ENCODE results near the gene IQCF2.
"Not testable (repeated sequence)": the region's sequence is repeated elsewhere in the genome, so short reads cannot be mapped to it uniquely, and the experiment has no call there.

Gene IQCF2

GRCh38 chr3:51860703-51861665, at the start of gene IQCF2:
Gene IQCF2 (plus strand): TSS chr3:51861615. CDS start chr3:51861667, 52 bp downstream.
- DNase-seq: no peak

- no peak for DNase-seq
These were observed 47.9 kb upstream of the IQCF2 start for GRCh38 chr3:51813539-51813938.

GRCh38 chr3:51814034-51814433, 47.4 kb upstream of the IQCF2 start:
- no peak for DNase-seq

GRCh38 chr3:51815614-51816013, 45.8 kb upstream of the IQCF2 start:
- no peak for DNase-seq

GRCh38 chr3:51816723-51817122, 44.7 kb upstream of the IQCF2 start:
- DNase-seq: no peak

GRCh38 chr3:51817375-51817774, 44.0 kb upstream of the IQCF2 start:
- no peak for DNase-seq

- no peak for DNase-seq
These were observed 42.3 kb upstream of the IQCF2 start for GRCh38 chr3:51819151-51819550.

GRCh38 chr3:51819709-51820406, 41.6 kb upstream of the IQCF2 start:
- DNase-seq: no peak

- DNase-seq: no peak
These were observed 33.1 kb upstream of the IQCF2 start for GRCh38 chr3:51828297-51828696.

- DNase-seq: no peak
These were observed 31.1 kb upstream of the IQCF2 start for GRCh38 chr3:51830345-51830744.

- no peak for DNase-seq
These were observed 30.5 kb upstream of the IQCF2 start for GRCh38 chr3:51830836-51831385.

- DNase-seq: no peak
These were observed 24.8 kb upstream of the IQCF2 start for GRCh38 chr3:51836606-51837005.

- DNase-seq: no peak
These were observed 16.3 kb upstream of the IQCF2 start for GRCh38 chr3:51845129-51845528.

GRCh38 chr3:51855411-51855810, 6.0 kb upstream of the IQCF2 start:
- not testable (repeated sequence) for DNase-seq

- DNase-seq: no peak
These were observed 1.5 kb downstream of the IQCF2 start for GRCh38 chr3:51862886-51863285.

- not testable (repeated sequence) for DNase-seq
These were observed 7.5 kb downstream of the IQCF2 start for GRCh38 chr3:51868896-51869295.

- no peak for DNase-seq
These were observed 7.9 kb downstream of the IQCF2 start for GRCh38 chr3:51869304-51869703.

GRCh38 chr3:51873253-51873766, 11.9 kb downstream of the IQCF2 start:
- no peak for DNase-seq

- no peak for DNase-seq
These were observed 12.5 kb downstream of the IQCF2 start for GRCh38 chr3:51873876-51874275.

GRCh38 chr3:51874411-51874810, 13.0 kb downstream of the IQCF2 start:
- DNase-seq: no peak

- DNase-seq: no peak
These were observed 13.5 kb downstream of the IQCF2 start for GRCh38 chr3:51874889-51875288.

GRCh38 chr3:51875501-51875900, 14.1 kb downstream of the IQCF2 start, which contains the start of gene IQCF5:
Gene IQCF5 (minus strand): TSS chr3:51875601. CDS start chr3:51875531, 70 bp downstream.
- DNase-seq: no peak

GRCh38 chr3:51876186-51876585, 14.8 kb downstream of the IQCF2 start:
- DNase-seq: no peak
